HUES48 (cell line): ENCODE results near the gene FAM133A.

Experiments used
- H3K27ac ChIP-seq: one replicate; pipeline ENCODE4 v1.7.0; 2013; ENCODE audit warnings: low read depth, low read length, inconsistent platforms
- H3K27me3 ChIP-seq: 2 replicates; pipeline ENCODE4 v1.6.1; 2013; ENCODE audit warnings: mild to moderate bottlenecking, low read length; ENCODE audit not compliant: control insufficient read depth, insufficient read depth
- H3K36me3 ChIP-seq: 2 replicates; pipeline ENCODE4 v1.6.1; 2013; ENCODE audit warnings: low read length; ENCODE audit not compliant: control insufficient read depth, insufficient read depth
- H3K4me1 ChIP-seq: 2 replicates; pipeline ENCODE4 v1.6.1; 2013; ENCODE audit warnings: mild to moderate bottlenecking, low read length; ENCODE audit not compliant: control insufficient read depth, insufficient read depth
- H3K4me3 ChIP-seq: 2 replicates; pipeline ENCODE4 v1.5.1; 2013; ENCODE audit warnings: mild to moderate bottlenecking, low read depth, low read length
- H3K9ac ChIP-seq: 2 replicates; pipeline ENCODE4 v1.6.1; 2013; ENCODE audit warnings: mild to moderate bottlenecking, low read depth, low read length, moderate library complexity
- H3K9me3 ChIP-seq: 2 replicates; pipeline ENCODE4 v1.6.1; 2013; ENCODE audit warnings: low read length; ENCODE audit not compliant: control insufficient read depth, insufficient read depth

Gene FAM133A

GRCh38 chrX:93673869-93674271 lies at the start of gene FAM133A:
Gene FAM133A (plus strand): TSS chrX:93674206. CDS start chrX:93709420, 35,214 bp downstream.
- Histone ChIP-seq H3K27ac (no peak within 1 kb of the TSS), H3K9ac (peak within 1 kb of the TSS; percentile 62), H3K4me3 (peak within 1 kb of the TSS; percentile 85), H3K9me3 (no peaks in the 10 kb centered on the region), H3K36me3 (peaks cover 6% of the 10 kb centered on the region), H3K4me1 (peaks cover 9% of the 10 kb centered on the region), H3K27me3 (no peaks in the 10 kb centered on the region)

GRCh38 chrX:93637591-93637990 lies 36.4 kb upstream of the FAM133A start:
- Histone ChIP-seq H3K27ac (peak overlapping the region; percentile 50), H3K27me3 (no peaks in the 10 kb centered on the region), H3K36me3 (no peaks in the 10 kb centered on the region), H3K9ac (no peak overlapping the region), H3K4me3 (no peak overlapping the region), H3K4me1 (no peaks in the 10 kb centered on the region), H3K9me3 (peaks cover 31% of the 10 kb centered on the region)

- Histone ChIP-seq H3K27ac (no peak overlapping the region), H3K9me3 (peaks cover 14% of the 10 kb centered on the region; the same call in 1 of the 2 replicates), H3K9ac (no peak overlapping the region), H3K4me1 (no peaks in the 10 kb centered on the region), H3K27me3 (no peaks in the 10 kb centered on the region), H3K36me3 (no peaks in the 10 kb centered on the region), H3K4me3 (no peak overlapping the region)
These were observed 24.6 kb upstream of the FAM133A start for GRCh38 chrX:93649381-93649780.

- Histone ChIP-seq H3K27ac (no peak overlapping the region), H3K9ac (no peak overlapping the region), H3K36me3 (no peaks in the 10 kb centered on the region), H3K4me1 (no peaks in the 10 kb centered on the region), H3K27me3 (no peaks in the 10 kb centered on the region), H3K4me3 (no peak overlapping the region), H3K9me3 (no peaks in the 10 kb centered on the region)
These were observed 13.4 kb upstream of the FAM133A start for GRCh38 chrX:93660575-93660974.

- H3K4me1 ChIP-seq = peaks cover 9% of the 10 kb centered on the region
- H3K27me3 ChIP-seq = no peaks in the 10 kb centered on the region
- peak within 1 kb of the TSS; percentile 62 for H3K9ac ChIP-seq
- peak within 1 kb of the TSS; percentile 85 for H3K4me3 ChIP-seq
- H3K9me3 ChIP-seq = no peaks in the 10 kb centered on the region
- H3K36me3 ChIP-seq = peaks cover 6% of the 10 kb centered on the region
- H3K27ac ChIP-seq = no peak within 1 kb of the TSS
These were observed 744 bp upstream of the FAM133A start, which contains the start of gene NAP1L3 for GRCh38 chrX:93673056-93673868. Gene NAP1L3 (minus strand): TSS chrX:93673578. CDS start chrX:93673304, 274 bp downstream.

GRCh38 chrX:93695981-93696380 lies 22.0 kb downstream of the FAM133A start:
- Histone ChIP-seq H3K9ac (no peak overlapping the region), H3K4me3 (no peak overlapping the region), H3K9me3 (0 out of 2 replicates have a peak, but pooled peaks cover 2% of the 10 kb centered on the region), H3K36me3 (no peaks in the 10 kb centered on the region), H3K27me3 (no peaks in the 10 kb centered on the region), H3K27ac (no peak overlapping the region), H3K4me1 (peaks cover 14% of the 10 kb centered on the region)

GRCh38 chrX:93703701-93704100 lies 29.7 kb downstream of the FAM133A start:
- H3K27me3 ChIP-seq = no peaks in the 10 kb centered on the region
- no peak overlapping the region for H3K27ac ChIP-seq
- no peaks in the 10 kb centered on the region for H3K36me3 ChIP-seq
- peaks cover 4% of the 10 kb centered on the region; the same call in 1 of the 2 replicates for H3K4me1 ChIP-seq
- H3K9ac ChIP-seq = no peak overlapping the region
- H3K9me3 ChIP-seq = no peaks in the 10 kb centered on the region
- H3K4me3 ChIP-seq = no peak overlapping the region

GRCh38 chrX:93711076-93711475 lies 37.1 kb downstream of the FAM133A start:
- Histone ChIP-seq H3K27me3 (no peaks in the 10 kb centered on the region), H3K4me3 (no peak overlapping the region), H3K4me1 (no peaks in the 10 kb centered on the region), H3K27ac (no peak overlapping the region), H3K36me3 (no peaks in the 10 kb centered on the region), H3K9ac (no peak overlapping the region), H3K9me3 (no peaks in the 10 kb centered on the region)

GRCh38 chrX:93741811-93742210 lies 67.8 kb downstream of the FAM133A start:
- Histone ChIP-seq H3K36me3 (no peaks in the 10 kb centered on the region), H3K9ac (no peak overlapping the region), H3K27ac (no peak overlapping the region), H3K4me1 (peaks cover 9% of the 10 kb centered on the region), H3K4me3 (no peak overlapping the region), H3K27me3 (no peaks in the 10 kb centered on the region), H3K9me3 (no peaks in the 10 kb centered on the region)

GRCh38 chrX:93760163-93760562 lies 86.2 kb downstream of the FAM133A start:
- H3K27me3 ChIP-seq = no peaks in the 10 kb centered on the region
- H3K9me3 ChIP-seq = no peaks in the 10 kb centered on the region; the same call in 1 of the 2 replicates
- no peak overlapping the region for H3K9ac ChIP-seq
- no peaks in the 10 kb centered on the region for H3K36me3 ChIP-seq
- H3K4me1 ChIP-seq = peaks cover 26% of the 10 kb centered on the region; the same call in 1 of the 2 replicates
- no peak overlapping the region for H3K27ac ChIP-seq
- no peak overlapping the region for H3K4me3 ChIP-seq
